NT2/D1 (cell line): ENCODE results near the gene CSK.

ENCODE experiments used
- SUZ12 ChIP-seq: IDR thresholded peaks from 2 replicates; pipeline ENCODE4 v1.6.1; 2011; ENCODE audit not compliant: insufficient read length, insufficient read depth; ENCODE audit errors: extremely low read depth
- YY1 ChIP-seq: IDR thresholded peaks from 2 replicates; pipeline ENCODE4 v1.6.1; 2011; ENCODE audit not compliant: insufficient read length, insufficient read depth
- ZNF274 ChIP-seq: IDR thresholded peaks from 2 replicates; pipeline ENCODE4 v1.6.1; 2011; ENCODE audit warnings: mild to moderate bottlenecking, low read depth, low read length

- TF ChIP-seq ZNF274 (no peak), YY1 (no peak), SUZ12 (no peak)
Observed at GRCh38 chr15:74808840-74809229, 27.0 kb downstream of the CSK start.
